CD4-positive, alpha-beta memory T cell (primary cell): Measurements from ENCODE around the gene ZNF419. TPM values are rescaled to one million over a fixed set of nuclear protein-coding genes. Genes with fewer than 3 reads are reported as not detected.
"Not testable (repeated sequence)": the region's sequence is repeated elsewhere in the genome, so short reads cannot be mapped to it uniquely, and the experiment has no call there.

Source experiments
- CTCF ChIA-PET: fragments of 350-600 bp; sonication (Branson Sonifier 250); formaldehyde crosslinking; loops from one replicate; lab custom pipeline; 2021; ENCODE audit warnings: inconsistent platforms; ENCODE audit not compliant: partially characterized antibody; lab: Charles Lee
- POLR2A ChIA-PET: fragments of 350-600 bp; sonication (Branson Sonifier 250); formaldehyde crosslinking; loops from one replicate; lab custom pipeline; 2021; ENCODE audit not compliant: partially characterized antibody; lab: Charles Lee
- DNase-seq, 5 donors: peaks; one replicate each; pipeline versions ENCODE4 v3.0.0 to v3.0.0-alpha.2; 2020 to 2022; ENCODE audit warnings: mixed read lengths in 1 of 5
- H3K27ac ChIP-seq: one replicate; pipeline ENCODE4 v1.7.0; 2013; ENCODE audit warnings: low read depth, low read length
- H3K27me3 ChIP-seq: 2 replicates; pipeline ENCODE4 v1.7.0; 2013; ENCODE audit warnings: mild to moderate bottlenecking, low read length, moderate library complexity; ENCODE audit not compliant: insufficient read depth
- H3K36me3 ChIP-seq: 2 replicates; pipeline ENCODE4 v1.7.0; 2013; ENCODE audit warnings: mild to moderate bottlenecking, low read length, moderate library complexity; ENCODE audit not compliant: insufficient read depth
- H3K4me1 ChIP-seq: 2 replicates; pipeline ENCODE4 v1.7.0; 2013; ENCODE audit warnings: mild to moderate bottlenecking, low read length, moderate library complexity; ENCODE audit not compliant: insufficient read depth
- H3K4me3 ChIP-seq, 2 donors: one replicate each; pipeline ENCODE4 v1.7.0; 2013; ENCODE audit warnings: low read length in 2 of 2, mild to moderate bottlenecking in 1 of 2
- H3K9me3 ChIP-seq, 2 donors: one replicate each; pipeline ENCODE4 v1.7.0; 2013; ENCODE audit warnings: low read length in 2 of 2, control low read depth in 1 of 2; ENCODE audit not compliant: control insufficient read depth in 1 of 2
- H3K27ac Mint-ChIP-seq, 7 donors: one replicate each; pipeline ENCODE4 v1.8.0; 2020 to 2021; ENCODE audit warnings: mixed read lengths in 7 of 7, mild to moderate bottlenecking in 6 of 7, inconsistent platforms in 3 of 7, moderate library complexity in 3 of 7
- H3K27me3 Mint-ChIP-seq, 2 donors: one replicate each; pipeline ENCODE4 v1.8.0; 2020 to 2021; ENCODE audit warnings: mixed read lengths in 2 of 2
- H3K36me3 Mint-ChIP-seq, 2 donors: one replicate each; pipeline ENCODE4 v1.8.0; 2020 to 2021; ENCODE audit warnings: mixed read lengths in 2 of 2, inconsistent platforms in 1 of 2, mild to moderate bottlenecking in 1 of 2
- H3K4me1 Mint-ChIP-seq, 4 donors: one replicate each; pipeline ENCODE4 v1.8.0; 2020 to 2021; ENCODE audit warnings: mixed read lengths in 4 of 4, mild to moderate bottlenecking in 1 of 4
- H3K4me3 Mint-ChIP-seq, 8 donors: one replicate each; pipeline ENCODE4 v1.8.0; 2020 to 2021; ENCODE audit warnings: mixed read lengths in 8 of 8, mild to moderate bottlenecking in 7 of 8, moderate library complexity in 6 of 8, inconsistent platforms in 3 of 8
- H3K9me3 Mint-ChIP-seq, 8 donors: one replicate each; pipeline ENCODE4 v1.8.0; 2020 to 2021; ENCODE audit warnings: mixed read lengths in 8 of 8, mild to moderate bottlenecking in 5 of 8, inconsistent platforms in 3 of 8, moderate library complexity in 1 of 8
- intact Hi-C: fragments of 100-400 bp; cut with micrococcal nuclease; formaldehyde crosslinking; loops from one replicate; pipeline ENCODE4 v1.15.1; 2023
- polyA plus RNA-seq, 2 donors: library from polyadenylated mRNA; unstranded; fragments of 300-500 nt; fragmentation: Illumina TruSeq; gene quantifications; one replicate each; pipeline ENCODE4 v1.2.3, GENCODE V29; 2021
- total RNA-seq, 2 experiments: library from RNA; stranded (reverse); gene quantifications; one replicate each; pipeline ENCODE4 v1.2.3, GENCODE V29; 2021

Gene ZNF419
- total and polyA plus RNA-seq, 4 experiments from 2014 or later, result 7.5 to 28.4 (median 18.5) TPM

DNA sequence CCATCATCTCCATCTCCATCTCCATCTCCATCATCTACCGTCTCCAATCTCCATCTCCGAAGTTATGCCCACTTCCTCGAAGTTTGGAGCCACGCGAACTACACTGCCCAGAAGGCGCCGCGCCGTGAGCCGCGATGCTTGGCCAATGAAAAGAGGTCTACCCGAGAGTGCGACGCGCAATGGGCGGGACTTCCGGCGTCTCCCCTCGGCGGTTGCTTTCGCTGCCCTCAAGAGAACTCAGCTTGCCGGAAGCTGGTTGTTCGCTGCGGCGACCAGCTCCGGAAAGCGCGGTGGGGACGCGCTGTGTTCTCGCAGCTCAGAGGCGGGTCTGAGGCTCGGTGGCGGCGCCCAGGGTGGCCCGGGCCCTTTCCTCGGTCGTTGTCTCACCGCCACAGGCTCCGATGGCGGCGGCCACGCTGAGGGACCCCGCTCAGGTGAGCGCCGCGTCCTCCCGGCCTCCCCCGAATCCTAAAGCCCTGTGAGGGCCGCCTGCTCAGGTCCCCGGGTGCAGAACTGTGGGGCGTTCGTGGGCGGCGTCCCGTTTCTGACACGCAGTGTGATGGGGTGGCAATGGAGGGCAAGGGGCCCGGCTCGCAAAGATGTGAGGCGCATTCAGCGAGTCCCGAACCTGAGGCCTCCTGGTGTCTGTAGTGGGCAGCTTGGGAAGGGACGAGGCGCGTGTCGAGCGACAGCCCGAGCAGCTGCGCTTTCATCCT, 12.3 kb downstream of the ZNF419 start, which contains the start of gene ZNF773:
ZNF773 (plus strand) TSS at position 259 of the 716 bp plus-strand sequence; CDS start at position 402, 143 bp downstream.
- intact Hi-C loops, result loop anchor here (1.0 kb wide), 4 partner anchors 13 to 65 kb away; partner anchors contain the start of genes ZNF419, ZNF549, ZNF550 and ZNF749
- H3K4me3 Mint-ChIP-seq, result peak within 1 kb of the TSS; percentile 65 to 88 (median 82)
- H3K9me3 Mint-ChIP-seq, result peaks cover 6 to 73% (median 65%) of the 10 kb centered on the region in 8 donors
- peak; percentile 92 to 96 (median 96) for DNase-seq
- not testable (repeated sequence) for H3K9me3 ChIP-seq, H3K27me3 Mint-ChIP-seq, H3K36me3 ChIP-seq, H3K27me3 ChIP-seq, H3K4me1 ChIP-seq
- Histone ChIP-seq H3K4me3 (peak within 1 kb of the TSS; percentile 39 to 45), H3K27ac (peak within 1 kb of the TSS; percentile 60)
- peaks cover 56% of the 10 kb centered on the region in 2 donors for H3K36me3 Mint-ChIP-seq
- ChIA-PET POLR2A (interaction anchor here (0.9 to 1.1 kb wide), 7 partner anchors 12 to 651 kb away, joined by 3 to 6 read pairs (median 3); partner anchors contain the start of genes ZNF329, ZNF419, ZNF749 and ZNF772), CTCF (interaction anchor here (1.0 kb wide), 1 partner anchor 13 kb away, joined by 3 read pairs; no protein-coding TSS in a partner anchor)
- H3K27ac Mint-ChIP-seq, result peak within 1 kb of the TSS; percentile 61 to 94 (median 89)
- H3K4me1 Mint-ChIP-seq, result peaks cover 20 to 34% (median 23%) of the 10 kb centered on the region in 4 donors

DNA sequence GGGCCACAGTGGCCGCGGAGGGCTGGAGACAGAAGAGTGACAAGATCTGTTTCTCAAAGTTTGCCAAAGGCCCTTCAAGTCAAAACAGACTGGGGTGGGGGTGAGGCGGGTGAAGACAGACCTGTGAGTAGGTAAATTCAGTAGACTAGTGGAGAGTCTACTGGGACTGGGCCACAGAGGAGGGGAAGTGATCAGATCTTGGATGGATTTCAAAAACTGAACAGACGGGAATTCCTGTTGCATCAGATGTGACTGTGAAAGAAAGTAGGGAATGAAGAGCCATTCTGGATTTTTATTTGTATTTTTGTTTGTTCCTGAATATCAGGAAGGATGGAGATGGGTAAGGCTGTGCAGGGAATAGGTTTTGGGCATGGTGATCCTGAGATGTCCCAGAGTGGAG, 12.8 kb downstream of the ZNF419 start:
- H3K27me3 Mint-ChIP-seq, H3K36me3 ChIP-seq, intact Hi-C loops, H3K4me1 ChIP-seq, DNase-seq, H3K9me3 ChIP-seq, H3K27me3 ChIP-seq: not testable (repeated sequence)
- peak overlapping the region; percentile 60 for H3K27ac ChIP-seq
- Mint-ChIP-seq H3K4me3 (peak overlapping the region; percentile 65 to 88 (median 82)), H3K9me3 (peaks cover 6 to 72% (median 65%) of the 10 kb centered on the region in 8 donors), H3K36me3 (peaks cover 57 to 58% of the 10 kb centered on the region in 2 donors), H3K27ac (peak overlapping the region; percentile 61 to 89 (median 80)), H3K4me1 (peaks cover 20 to 34% (median 23%) of the 10 kb centered on the region in 4 donors)
- POLR2A ChIA-PET, result interaction anchor here (0.9 to 1.1 kb wide), 6 partner anchors 13 to 650 kb away, joined by 3 to 6 read pairs (median 3); partner anchors contain the start of genes ZNF329, ZNF419 and ZNF749
- H3K4me3 ChIP-seq, result peak overlapping the region in 1 of 2 donors; percentile 45
- CTCF ChIA-PET, result interaction anchor here (1.0 kb wide), 1 partner anchor 14 kb away, joined by 3 read pairs; no protein-coding TSS in a partner anchor

DNA sequence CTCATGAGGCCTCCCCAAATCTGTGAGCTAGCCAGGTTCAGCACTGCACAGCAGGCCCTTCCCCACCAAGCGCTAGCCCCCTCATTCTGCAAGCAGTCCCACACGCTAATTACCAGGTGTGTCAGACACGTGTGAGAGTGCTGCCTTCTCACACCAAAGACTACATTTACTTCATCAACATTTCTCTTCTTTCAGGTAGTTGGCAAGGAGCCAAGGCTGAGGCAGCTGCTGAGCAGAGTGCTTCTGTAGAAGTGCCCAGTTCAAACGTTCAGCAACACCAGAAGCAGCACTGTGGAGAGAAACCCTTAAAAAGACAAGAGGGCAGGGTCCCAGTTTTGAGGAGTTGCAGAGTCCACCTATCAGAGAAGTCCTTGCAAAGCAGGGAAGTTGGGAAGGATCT, 18.6 kb downstream of the ZNF419 start:
- no peak overlapping the region for H3K27ac Mint-ChIP-seq
- H3K27me3 ChIP-seq, result no peaks in the 10 kb centered on the region
- peaks cover 3 to 87% (median 75%) of the 10 kb centered on the region in 8 donors for H3K9me3 Mint-ChIP-seq

DNA sequence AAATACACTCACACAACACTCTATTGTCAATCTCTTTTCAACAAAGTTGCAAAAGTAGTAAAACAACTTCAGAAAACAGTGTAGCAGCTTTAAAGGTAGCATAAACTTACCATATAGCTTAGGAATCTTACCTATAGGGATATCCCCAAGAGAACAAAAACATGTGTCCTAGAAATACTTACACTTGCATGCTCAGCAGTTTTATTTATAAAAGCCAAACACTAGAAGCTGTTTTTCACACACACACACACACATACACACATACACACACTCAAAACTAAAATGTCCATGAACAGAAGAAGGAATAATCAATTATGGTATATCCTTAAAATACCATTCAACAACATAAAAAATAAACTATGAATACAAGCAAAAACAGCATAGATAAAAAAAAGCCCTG, 23.9 kb downstream of the ZNF419 start:
- Histone ChIP-seq H3K4me3 (no peak overlapping the region), H3K36me3 (peaks cover 10% of the 10 kb centered on the region), H3K9me3 (peaks cover 4 to 36% of the 10 kb centered on the region in 2 donors), H3K4me1 (no peaks in the 10 kb centered on the region), H3K27me3 (no peaks in the 10 kb centered on the region), H3K27ac (no peak overlapping the region)
- intact Hi-C loops, result no loop called here
- peaks cover 0 to 92% (median 82%) of the 10 kb centered on the region in 8 donors for H3K9me3 Mint-ChIP-seq
- CTCF ChIA-PET, result no interaction called here
- no peaks in the 10 kb centered on the region for H3K4me1 Mint-ChIP-seq
- DNase-seq, result no peak
- H3K36me3 Mint-ChIP-seq, result peaks cover 78 to 79% of the 10 kb centered on the region in 2 donors
- no peak overlapping the region for H3K27ac Mint-ChIP-seq
- POLR2A ChIA-PET, result no interaction called here
- H3K4me3 Mint-ChIP-seq, result no peak overlapping the region
- H3K27me3 Mint-ChIP-seq, result no peaks in the 10 kb centered on the region

More for the DNA sequence above, 18.6 kb downstream of the ZNF419 start:
- H3K27ac ChIP-seq, result no peak overlapping the region
- no peak overlapping the region for H3K4me3 Mint-ChIP-seq
- H3K36me3 ChIP-seq, result peaks cover 24% of the 10 kb centered on the region
- DNase-seq, result no peak
- POLR2A ChIA-PET, result no interaction called here
- CTCF ChIA-PET, result no interaction called here
- peaks cover 76 to 84% of the 10 kb centered on the region in 2 donors for H3K36me3 Mint-ChIP-seq
- H3K4me1 Mint-ChIP-seq, result peaks cover 4 to 16% (median 11%) of the 10 kb centered on the region in 4 donors
- intact Hi-C loops, result no loop called here
- peaks cover 10 to 24% of the 10 kb centered on the region in 2 donors for H3K9me3 ChIP-seq
- no peaks in the 10 kb centered on the region for H3K4me1 ChIP-seq
- no peaks in the 10 kb centered on the region for H3K27me3 Mint-ChIP-seq
- H3K4me3 ChIP-seq, result peak overlapping the region in 1 of 2 donors; percentile 17

DNA sequence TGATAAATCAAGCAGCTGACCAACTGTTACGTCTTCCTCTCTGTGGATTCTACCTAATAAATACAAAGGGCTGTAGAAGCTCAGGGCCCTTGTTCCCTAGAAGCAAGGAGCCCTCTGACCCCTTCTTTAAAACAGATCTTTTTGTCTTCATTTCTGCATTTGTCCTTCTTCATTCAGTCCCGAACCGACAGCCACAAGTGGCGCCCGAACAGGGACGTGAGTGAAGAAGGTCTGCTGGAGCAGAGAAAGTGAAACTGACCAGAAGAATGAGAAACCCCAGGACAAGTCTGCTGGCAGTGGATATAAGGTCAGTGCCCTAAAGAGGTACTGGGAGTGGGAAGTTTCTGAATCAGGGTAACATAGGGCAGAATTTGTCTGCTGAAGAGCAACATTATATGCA, 25.3 kb downstream of the ZNF419 start:
- Mint-ChIP-seq H3K36me3 (peaks cover 76 to 78% of the 10 kb centered on the region in 2 donors), H3K9me3 (peaks cover 0 to 89% (median 82%) of the 10 kb centered on the region in 8 donors), H3K4me3 (no peak overlapping the region), H3K4me1 (no peaks in the 10 kb centered on the region), H3K27ac (no peak overlapping the region), H3K27me3 (no peaks in the 10 kb centered on the region)
- H3K27me3 ChIP-seq, result no peaks in the 10 kb centered on the region
- POLR2A ChIA-PET, result no interaction called here
- H3K4me3 ChIP-seq, result no peak overlapping the region
- CTCF ChIA-PET, result no interaction called here
- no peaks in the 10 kb centered on the region for H3K4me1 ChIP-seq
- intact Hi-C loops, result no loop called here
- H3K27ac ChIP-seq, result no peak overlapping the region
- H3K9me3 ChIP-seq, result peaks cover 3 to 34% of the 10 kb centered on the region in 2 donors
- no peak for DNase-seq
- no peaks in the 10 kb centered on the region for H3K36me3 ChIP-seq

DNA sequence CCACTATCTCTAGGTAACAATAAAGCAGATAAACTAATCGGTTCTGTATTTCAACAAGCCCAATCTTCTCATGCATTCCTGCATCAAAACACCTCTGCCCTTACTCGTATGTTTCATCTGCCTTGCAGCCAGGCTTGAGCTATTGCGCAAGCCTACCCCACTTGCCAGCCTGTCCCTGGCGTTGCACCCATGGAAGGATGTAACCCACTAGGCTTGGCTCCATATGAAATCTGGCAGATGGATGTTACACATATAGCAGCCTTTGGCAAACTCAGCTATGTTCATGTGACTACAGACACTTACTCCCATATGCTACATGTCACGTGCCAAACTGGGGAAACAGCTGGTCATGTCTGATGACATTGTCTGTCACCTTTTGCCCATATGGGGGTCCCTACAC, 27.7 kb downstream of the ZNF419 start:
- Histone ChIP-seq H3K4me3 (no peak overlapping the region), H3K27me3 (no peaks in the 10 kb centered on the region), H3K9me3 (peaks cover 0 to 29% of the 10 kb centered on the region in 2 donors), H3K36me3 (no peaks in the 10 kb centered on the region), H3K27ac (no peak overlapping the region), H3K4me1 (no peaks in the 10 kb centered on the region)
- peaks cover 0 to 83% (median 71%) of the 10 kb centered on the region in 8 donors for H3K9me3 Mint-ChIP-seq
- ChIA-PET POLR2A (no interaction called here), CTCF (no interaction called here)
- intact Hi-C loops, result no loop called here
- H3K27me3 Mint-ChIP-seq, result no peaks in the 10 kb centered on the region
- DNase-seq, result no peak
- H3K4me3 Mint-ChIP-seq, result no peak overlapping the region
- no peaks in the 10 kb centered on the region for H3K4me1 Mint-ChIP-seq
- peaks cover 63 to 68% of the 10 kb centered on the region in 2 donors for H3K36me3 Mint-ChIP-seq
- no peak overlapping the region for H3K27ac Mint-ChIP-seq

DNA sequence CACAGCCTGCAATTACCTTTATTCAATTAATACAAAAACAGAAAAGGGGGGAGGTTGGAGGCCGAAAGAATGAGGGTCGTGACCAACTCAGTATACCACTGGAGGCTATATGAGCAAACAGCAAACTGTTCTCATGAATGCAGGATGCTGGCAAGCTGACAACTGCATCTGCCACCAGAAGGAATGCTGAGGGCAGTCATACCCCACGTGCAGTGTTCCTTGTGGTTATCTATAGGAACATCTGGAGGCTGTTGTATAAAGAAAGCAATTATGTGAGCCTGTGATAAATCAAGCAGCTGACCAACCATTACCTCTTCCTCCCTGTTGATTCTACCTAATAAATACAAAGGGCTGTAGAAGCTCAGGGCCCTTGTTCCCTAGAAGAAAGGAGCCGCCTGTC, 30.5 kb downstream of the ZNF419 start:
- H3K27me3 Mint-ChIP-seq, H3K36me3 ChIP-seq, H3K27ac ChIP-seq, intact Hi-C loops, H3K27ac Mint-ChIP-seq, H3K27me3 ChIP-seq, H3K4me3 Mint-ChIP-seq, H3K4me1 Mint-ChIP-seq, H3K4me3 ChIP-seq, DNase-seq, POLR2A ChIA-PET, CTCF ChIA-PET, H3K4me1 ChIP-seq: not testable (repeated sequence)
- H3K9me3 Mint-ChIP-seq, result peaks cover 0 to 77% (median 64%) of the 10 kb centered on the region in 8 donors
- peaks cover 0 to 17% of the 10 kb centered on the region in 2 donors for H3K9me3 ChIP-seq
- peaks cover 56 to 61% of the 10 kb centered on the region in 2 donors for H3K36me3 Mint-ChIP-seq
